Lung (tissue), 12 donors: ENCODE data around the gene MERTK. TPM values are rescaled to one million over a fixed set of nuclear protein-coding genes. Genes with fewer than 3 reads are reported as not detected.

ENCODE experiments used
- ATAC-seq: fragments of 200-7000 bp; cut with Tn5 transposase; one replicate; pipeline ENCODE4 v1.9.1; 2020; ENCODE audit warnings: moderate number of reproducible peaks; ENCODE audit not compliant: insufficient read depth, low FRiP score
- DNase-seq, 3 donors: peaks; one replicate each; pipeline ENCODE4 v3.0.0-alpha.2; 2013 to 2017
- H3K27ac ChIP-seq, 2 donors: one replicate each; pipeline ENCODE4 v1.5.1; 2013; ENCODE audit warnings: mild to moderate bottlenecking in 2 of 2, moderate library complexity in 2 of 2, control low read depth in 1 of 2, inconsistent platforms in 1 of 2, low read depth in 1 of 2, low read length in 1 of 2
- H3K27me3 ChIP-seq, 3 donors: one replicate each; pipeline ENCODE4 v1.5.1; 2013; ENCODE audit warnings: low read length in 2 of 3; ENCODE audit not compliant: control insufficient read depth in 3 of 3, insufficient read depth in 3 of 3
- H3K36me3 ChIP-seq, 4 donors: one replicate each; pipeline ENCODE4 v1.5.1; 2013; ENCODE audit warnings: low read length in 4 of 4, mild to moderate bottlenecking in 1 of 4, moderate library complexity in 1 of 4; ENCODE audit not compliant: control insufficient read depth in 4 of 4, insufficient read depth in 4 of 4
- H3K4me1 ChIP-seq, 5 donors: one replicate each; pipeline ENCODE4 v1.5.1; 2013; ENCODE audit warnings: low read length in 5 of 5, mild to moderate bottlenecking in 2 of 5, moderate library complexity in 1 of 5; ENCODE audit not compliant: control insufficient read depth in 5 of 5, insufficient read depth in 5 of 5
- H3K4me3 ChIP-seq: one replicate; pipeline ENCODE4 v1.5.1; 2013; ENCODE audit warnings: mild to moderate bottlenecking, control low read depth, moderate library complexity
- H3K9ac ChIP-seq, 2 donors: one replicate each; pipeline ENCODE4 v1.5.1; 2013; ENCODE audit warnings: low read length in 2 of 2, control low read depth in 1 of 2; ENCODE audit not compliant: insufficient read depth in 1 of 2
- H3K9me3 ChIP-seq, 4 donors: one replicate each; pipeline ENCODE4 v1.5.1; 2013; ENCODE audit warnings: low read length in 3 of 4, mild to moderate bottlenecking in 1 of 4, moderate library complexity in 1 of 4; ENCODE audit not compliant: control insufficient read depth in 4 of 4, insufficient read depth in 3 of 4
- WGBS, 2 donors: extraction: QIAGEN DNeasy Blood & Tissue Kit; methylation state at CpG; one replicate each; pipeline ENCODE4 v1.1.7; 2013; 5-methylcytosine and 5-hydroxymethylcytosine counted together
- polyA plus RNA-seq, 2 donors: library from polyadenylated mRNA; stranded (reverse); fragments of 200-250 nt; gene quantifications; one replicate each; pipeline ENCODE4 v1.2.1, GENCODE V29; 2013
- total RNA-seq, 2 donors: library from RNA; depleted of rRNA in 1 of 2; stranded (reverse); fragments of >200 nt in 1 of 2; gene quantifications; one replicate each; pipeline ENCODE4 v1.2.1, GENCODE V29; 2014 to 2021
- TF ChIP-seq, protein P1 (sequence below): IDR thresholded peaks from 2 replicates; pipeline ENCODE4 v1.5.1; 2012; ENCODE audit warnings: mild to moderate bottlenecking; ENCODE audit errors: control extremely low read depth, extremely low read depth
- donor health status: control.
- donor health status: control.
- donor health status: Bipolar disorder and iron deficiency.
- donor health status: healthy.
- donor health status: DM: yes; HTN: yes; CAD: no.

Gene MERTK
- total and polyA plus RNA-seq, 4 donors = 5.5 to 33.1 (median 22.4) TPM

DNA sequence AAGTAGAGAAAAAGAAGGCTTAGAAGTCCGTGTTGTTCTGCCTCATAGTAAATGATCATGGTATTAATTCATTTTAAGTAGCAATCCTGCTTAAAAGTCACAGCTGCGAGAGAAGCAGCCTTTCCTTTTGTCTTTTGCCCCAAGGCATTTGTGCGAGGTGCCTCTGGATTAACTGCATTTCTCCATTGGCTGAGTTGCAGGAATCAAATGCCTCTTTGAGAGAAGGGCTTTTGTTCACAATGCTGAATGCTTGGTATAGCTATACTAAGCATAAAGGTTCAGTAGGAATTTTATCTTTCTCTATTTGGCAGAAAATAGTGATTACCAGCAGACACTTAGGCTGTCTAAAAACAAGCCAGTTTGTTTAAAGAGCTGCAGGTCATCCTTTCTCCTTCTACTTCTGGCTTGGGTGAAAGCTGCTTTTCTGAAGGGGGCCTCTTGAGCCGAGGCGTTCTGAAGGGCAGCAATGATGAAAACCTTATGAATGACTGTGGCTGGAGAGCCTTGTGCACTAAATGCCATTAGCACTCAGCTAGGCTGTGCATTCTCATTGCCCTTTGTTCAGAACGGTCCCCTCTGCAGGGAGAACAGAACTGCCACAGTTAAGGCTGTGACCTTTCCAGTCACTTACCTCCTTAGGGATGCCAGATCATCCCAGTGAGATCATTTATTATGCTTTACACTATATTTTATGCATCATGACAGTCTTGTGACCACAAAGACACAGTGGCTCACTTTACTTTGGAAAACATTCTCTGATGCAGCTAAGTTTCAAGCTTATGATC lies 87.9 kb downstream of the MERTK start:
- Histone ChIP-seq H3K9ac (no peak overlapping the region), H3K27ac (no peak overlapping the region), H3K27me3 (no peaks in the 10 kb centered on the region), H3K4me1 (peaks cover 0 to 6% (median 0%) of the 10 kb centered on the region in 5 donors), H3K9me3 (no peaks in the 10 kb centered on the region), H3K36me3 (peaks cover 6 to 22% (median 12%) of the 10 kb centered on the region in 4 donors), H3K4me3 (no peak overlapping the region)
- WGBS, 2 donors = 68 to 75% methylated on average over 6 of the region's 6 CpGs
- TF ChIP-seq, protein P1, sequence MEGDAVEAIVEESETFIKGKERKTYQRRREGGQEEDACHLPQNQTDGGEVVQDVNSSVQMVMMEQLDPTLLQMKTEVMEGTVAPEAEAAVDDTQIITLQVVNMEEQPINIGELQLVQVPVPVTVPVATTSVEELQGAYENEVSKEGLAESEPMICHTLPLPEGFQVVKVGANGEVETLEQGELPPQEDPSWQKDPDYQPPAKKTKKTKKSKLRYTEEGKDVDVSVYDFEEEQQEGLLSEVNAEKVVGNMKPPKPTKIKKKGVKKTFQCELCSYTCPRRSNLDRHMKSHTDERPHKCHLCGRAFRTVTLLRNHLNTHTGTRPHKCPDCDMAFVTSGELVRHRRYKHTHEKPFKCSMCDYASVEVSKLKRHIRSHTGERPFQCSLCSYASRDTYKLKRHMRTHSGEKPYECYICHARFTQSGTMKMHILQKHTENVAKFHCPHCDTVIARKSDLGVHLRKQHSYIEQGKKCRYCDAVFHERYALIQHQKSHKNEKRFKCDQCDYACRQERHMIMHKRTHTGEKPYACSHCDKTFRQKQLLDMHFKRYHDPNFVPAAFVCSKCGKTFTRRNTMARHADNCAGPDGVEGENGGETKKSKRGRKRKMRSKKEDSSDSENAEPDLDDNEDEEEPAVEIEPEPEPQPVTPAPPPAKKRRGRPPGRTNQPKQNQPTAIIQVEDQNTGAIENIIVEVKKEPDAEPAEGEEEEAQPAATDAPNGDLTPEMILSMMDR = no peak
- ATAC-seq (no peak), DNase-seq (peak in 2 of 3 donors; percentile 35 to 44)

DNA sequence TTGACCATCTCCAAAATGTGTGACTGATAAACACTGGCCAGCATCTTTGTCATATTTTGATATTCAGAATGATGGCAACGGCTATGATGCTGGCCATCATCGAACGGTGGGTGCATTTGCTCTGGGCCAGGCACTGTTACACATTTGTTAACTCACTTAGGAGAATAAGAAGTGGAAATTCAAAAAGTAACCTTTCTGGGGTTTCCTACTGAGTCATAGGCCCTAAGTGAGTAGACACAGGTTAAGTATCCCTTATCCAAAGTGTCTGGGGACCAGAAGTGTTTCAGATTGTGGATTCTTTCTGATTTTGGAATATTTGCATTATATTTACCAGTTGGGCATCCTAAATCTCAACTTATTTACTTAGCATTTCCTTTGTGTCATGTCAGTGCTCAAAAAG lies 92.0 kb downstream of the MERTK start:
- Histone ChIP-seq H3K4me1 (peaks cover 0 to 6% (median 0%) of the 10 kb centered on the region in 5 donors), H3K27ac (no peak overlapping the region), H3K4me3 (no peak overlapping the region), H3K27me3 (no peaks in the 10 kb centered on the region), H3K9me3 (no peaks in the 10 kb centered on the region), H3K36me3 (peaks cover 0 to 8% (median 6%) of the 10 kb centered on the region in 4 donors), H3K9ac (no peak overlapping the region)
- no peak for ATAC-seq
- WGBS, 2 donors = 95 to 100% methylated on average over 3 of the region's 3 CpGs
- TF ChIP-seq, protein P1 = no peak
- DNase-seq = no peak

DNA sequence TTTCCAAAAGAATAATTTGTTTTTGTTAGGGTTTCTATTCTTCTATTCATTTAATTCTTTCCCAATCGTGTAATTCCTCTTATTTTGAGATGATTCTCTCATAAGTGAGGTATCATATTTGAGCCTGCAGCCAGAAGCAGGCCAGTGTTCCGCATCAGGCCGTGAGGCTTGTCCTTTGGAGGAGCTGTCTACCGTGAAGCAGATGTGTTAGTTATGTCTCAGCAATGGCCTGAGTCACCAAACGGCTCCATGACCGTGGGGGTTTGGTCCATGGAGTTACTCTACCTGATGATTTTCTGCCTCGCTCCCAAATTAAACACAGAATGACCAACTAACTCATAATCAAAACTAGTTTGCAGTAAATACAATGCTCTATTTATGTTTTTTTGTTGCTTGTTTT lies 92.4 kb downstream of the MERTK start:
- no peaks in the 10 kb centered on the region for H3K9me3 ChIP-seq
- no peak overlapping the region for H3K9ac ChIP-seq
- ATAC-seq = no peak
- TF ChIP-seq, protein P1 = no peak
- H3K36me3 ChIP-seq = peaks cover 0 to 9% (median 6%) of the 10 kb centered on the region in 4 donors
- no peak overlapping the region for H3K4me3 ChIP-seq
- WGBS, 2 donors = 95% methylated on average over 7 of the region's 7 CpGs
- no peaks in the 10 kb centered on the region for H3K27me3 ChIP-seq
- no peak for DNase-seq
- H3K27ac ChIP-seq = no peak overlapping the region
- peaks cover 0 to 6% (median 0%) of the 10 kb centered on the region in 5 donors for H3K4me1 ChIP-seq
